ENCODE results near the gene LIN9. TPM values are rescaled to one million over a fixed set of nuclear protein-coding genes. Genes with fewer than 3 reads are reported as not detected.

LIN9 gene
- total and polyA plus RNA-seq, 2 donors (not counting 1 experiment from before 2014, with no cell fraction given) = 2.3 to 2.8 TPM

- Histone ChIP-seq H4K20me1 (ENCODE audit: control insufficient read depth, extremely low read depth, insufficient read depth, low read length) (no peaks in the 10 kb centered on the region), H3K9ac (ENCODE audit: insufficient read depth, low read length) (no peak overlapping the region), H3K27ac (ENCODE audit: insufficient read depth, low read length) (no peak overlapping the region), H3K36me3 (ENCODE audit: control insufficient read depth, insufficient read depth, low read length) (no peaks in the 10 kb centered on the region), H3K79me2 (ENCODE audit: control insufficient read depth, insufficient read depth, low read length) (no peaks in the 10 kb centered on the region), H3K4me3 (replicated peaks in 1 of 4; ENCODE audit: control extremely low read depth in 1 of 4, insufficient read depth in 1 of 4, low read depth in 3 of 4, low read length in 4 of 4) (no peak overlapping the region), H2AFZ (ENCODE audit: low read length) (no peak overlapping the region), H3K4me1 (ENCODE audit: control insufficient read depth, extremely low read depth, insufficient read depth, low read length) (no peaks in the 10 kb centered on the region), H3K4me2 (ENCODE audit: extremely low read depth, insufficient read depth, low read length) (no peak overlapping the region), H3K27me3 (ENCODE audit: control insufficient read depth, insufficient read depth, low read length) (peaks cover 8% of the 10 kb centered on the region), H3K9me3 (ENCODE audit: control insufficient read depth, insufficient read depth, low read depth, low read length) (no peaks in the 10 kb centered on the region)
- TF ChIP-seq EZH2 (IDR thresholded peaks at IDR 0.05; ENCODE audit: low read length, missing control alignments) = no peak
- TF ChIP-seq, protein P1, sequence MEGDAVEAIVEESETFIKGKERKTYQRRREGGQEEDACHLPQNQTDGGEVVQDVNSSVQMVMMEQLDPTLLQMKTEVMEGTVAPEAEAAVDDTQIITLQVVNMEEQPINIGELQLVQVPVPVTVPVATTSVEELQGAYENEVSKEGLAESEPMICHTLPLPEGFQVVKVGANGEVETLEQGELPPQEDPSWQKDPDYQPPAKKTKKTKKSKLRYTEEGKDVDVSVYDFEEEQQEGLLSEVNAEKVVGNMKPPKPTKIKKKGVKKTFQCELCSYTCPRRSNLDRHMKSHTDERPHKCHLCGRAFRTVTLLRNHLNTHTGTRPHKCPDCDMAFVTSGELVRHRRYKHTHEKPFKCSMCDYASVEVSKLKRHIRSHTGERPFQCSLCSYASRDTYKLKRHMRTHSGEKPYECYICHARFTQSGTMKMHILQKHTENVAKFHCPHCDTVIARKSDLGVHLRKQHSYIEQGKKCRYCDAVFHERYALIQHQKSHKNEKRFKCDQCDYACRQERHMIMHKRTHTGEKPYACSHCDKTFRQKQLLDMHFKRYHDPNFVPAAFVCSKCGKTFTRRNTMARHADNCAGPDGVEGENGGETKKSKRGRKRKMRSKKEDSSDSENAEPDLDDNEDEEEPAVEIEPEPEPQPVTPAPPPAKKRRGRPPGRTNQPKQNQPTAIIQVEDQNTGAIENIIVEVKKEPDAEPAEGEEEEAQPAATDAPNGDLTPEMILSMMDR (conservative IDR thresholded peaks at IDR 0.05 in 1 of 2, IDR thresholded peaks at IDR 0.05 in 1 of 2; ENCODE audit: low read depth in 1 of 2, low read length in 2 of 2) = no peak
- no peak for DNase-seq (ENCODE audit: low read depth in 2 of 2)
Measured at GRCh38 chr1:226324479-226324878, 15.5 kb upstream of the LIN9 start.

- TF ChIP-seq, protein P1 (conservative IDR thresholded peaks at IDR 0.05 in 1 of 2, IDR thresholded peaks at IDR 0.05 in 1 of 2; ENCODE audit: low read depth in 1 of 2, low read length in 2 of 2) = no peak
- no peak for TF ChIP-seq EZH2 (IDR thresholded peaks at IDR 0.05; ENCODE audit: low read length, missing control alignments)
- H3K4me3 ChIP-seq (replicated peaks in 1 of 4; ENCODE audit: control extremely low read depth in 1 of 4, insufficient read depth in 1 of 4, low read depth in 3 of 4, low read length in 4 of 4) = no peak overlapping the region
- DNase-seq (ENCODE audit: low read depth in 2 of 2) = no peak
Measured at GRCh38 chr1:226322986-226323385, 14.0 kb upstream of the LIN9 start.

GRCh38 chr1:226320930-226321329 is 12.0 kb upstream of the LIN9 start:
- Histone ChIP-seq H3K9me3 (ENCODE audit: control insufficient read depth, insufficient read depth, low read depth, low read length) (no peaks in the 10 kb centered on the region), H3K9ac (ENCODE audit: insufficient read depth, low read length) (no peak overlapping the region), H3K27ac (ENCODE audit: insufficient read depth, low read length) (no peak overlapping the region), H3K4me1 (ENCODE audit: control insufficient read depth, extremely low read depth, insufficient read depth, low read length) (no peaks in the 10 kb centered on the region), H3K27me3 (ENCODE audit: control insufficient read depth, insufficient read depth, low read length) (peaks cover 3% of the 10 kb centered on the region), H2AFZ (ENCODE audit: low read length) (no peak overlapping the region), H3K36me3 (ENCODE audit: control insufficient read depth, insufficient read depth, low read length) (no peaks in the 10 kb centered on the region), H3K79me2 (ENCODE audit: control insufficient read depth, insufficient read depth, low read length) (no peaks in the 10 kb centered on the region), H4K20me1 (ENCODE audit: control insufficient read depth, extremely low read depth, insufficient read depth, low read length) (no peaks in the 10 kb centered on the region), H3K4me3 (replicated peaks in 1 of 4; ENCODE audit: control extremely low read depth in 1 of 4, insufficient read depth in 1 of 4, low read depth in 3 of 4, low read length in 4 of 4) (no peak overlapping the region), H3K4me2 (ENCODE audit: extremely low read depth, insufficient read depth, low read length) (no peak overlapping the region)
- TF ChIP-seq, protein P1 (conservative IDR thresholded peaks at IDR 0.05 in 1 of 2, IDR thresholded peaks at IDR 0.05 in 1 of 2; ENCODE audit: low read depth in 1 of 2, low read length in 2 of 2) = no peak
- no peak for TF ChIP-seq EZH2 (IDR thresholded peaks at IDR 0.05; ENCODE audit: low read length, missing control alignments)
- no peak for DNase-seq (ENCODE audit: low read depth in 2 of 2)

More at GRCh38 chr1:226322986-226323385, 14.0 kb upstream of the LIN9 start:
- Histone ChIP-seq H3K4me2 (ENCODE audit: extremely low read depth, insufficient read depth, low read length) (no peak overlapping the region), H3K79me2 (ENCODE audit: control insufficient read depth, insufficient read depth, low read length) (no peaks in the 10 kb centered on the region), H3K9me3 (ENCODE audit: control insufficient read depth, insufficient read depth, low read depth, low read length) (no peaks in the 10 kb centered on the region), H3K27me3 (ENCODE audit: control insufficient read depth, insufficient read depth, low read length) (peaks cover 8% of the 10 kb centered on the region), H3K4me1 (ENCODE audit: control insufficient read depth, extremely low read depth, insufficient read depth, low read length) (no peaks in the 10 kb centered on the region), H3K27ac (ENCODE audit: insufficient read depth, low read length) (no peak overlapping the region), H4K20me1 (ENCODE audit: control insufficient read depth, extremely low read depth, insufficient read depth, low read length) (no peaks in the 10 kb centered on the region), H3K36me3 (ENCODE audit: control insufficient read depth, insufficient read depth, low read length) (no peaks in the 10 kb centered on the region), H2AFZ (ENCODE audit: low read length) (no peak overlapping the region), H3K9ac (ENCODE audit: insufficient read depth, low read length) (no peak overlapping the region)
